Measurements from ENCODE around the gene WNT10A. TPM values are rescaled to one million over a fixed set of nuclear protein-coding genes. Genes with fewer than 3 reads are reported as not detected.

WNT10A gene
- 0.15 and 0.22 TPM in 2 replicates for polyA plus RNA-seq (2013)

- H3K4me3 ChIP-seq (ENCODE audit: low read depth, low read length) = peak within 1 kb of the TSS; percentile 41
- H2AK5ac ChIP-seq (ENCODE audit: low read length) = no peak within 1 kb of the TSS
- H3K4me1 ChIP-seq (ENCODE audit: control insufficient read depth in 1 of 2, insufficient read depth in 2 of 2, low read length in 2 of 2) = peaks cover 27 to 29% of the 10 kb centered on the region in 2 experiments
- H3K4ac ChIP-seq (ENCODE audit: low read depth, low read length) = no peak within 1 kb of the TSS
- H3K18ac ChIP-seq (ENCODE audit: low read length) = no peak within 1 kb of the TSS
- no peak within 1 kb of the TSS for H2BK12ac ChIP-seq (ENCODE audit: low read length)
- no peaks in the 10 kb centered on the region for H3K79me1 ChIP-seq (ENCODE audit: low read length)
- no peak for DNase-seq
- no peak within 1 kb of the TSS for H2BK5ac ChIP-seq (ENCODE audit: low read depth, low read length, poor library complexity)
- H3K4me2 ChIP-seq (ENCODE audit: low read length) = peak within 1 kb of the TSS; percentile 52
- H3K27ac ChIP-seq (ENCODE audit: low read depth, low read length) = no peak within 1 kb of the TSS
- no peak within 1 kb of the TSS for H4K12ac ChIP-seq (ENCODE audit: low read depth, low read length)
- H3K23ac ChIP-seq (ENCODE audit: low read length) = no peak within 1 kb of the TSS
- peaks cover 56% of the 10 kb centered on the region for H3K27me3 ChIP-seq (ENCODE audit: insufficient read depth, low read length)
- no peaks in the 10 kb centered on the region for H3K79me2 ChIP-seq (ENCODE audit: control insufficient read depth, insufficient read depth, low read length, poor library complexity)
- H3K14ac ChIP-seq (ENCODE audit: low read length) = no peak within 1 kb of the TSS
- no peaks in the 10 kb centered on the region for H3K36me3 ChIP-seq (ENCODE audit: control insufficient read depth in 1 of 2, insufficient read depth in 2 of 2, low read length in 2 of 2)
- H2BK120ac ChIP-seq (ENCODE audit: insufficient read depth, low read length, poor library complexity) = no peak within 1 kb of the TSS
- no peak within 1 kb of the TSS for H4K8ac ChIP-seq (ENCODE audit: low read depth, low read length)
- H3K9me3 ChIP-seq (ENCODE audit: insufficient read depth, low read depth, low read length) = peaks cover 10% of the 10 kb centered on the region
- no peak within 1 kb of the TSS for H3K9ac ChIP-seq (ENCODE audit: low read length)
- no CpG with 5 or more reads among the region's 58 CpGs for WGBS (ENCODE audit: extremely low coverage, insufficient coverage, insufficient read length)
- no peak within 1 kb of the TSS for H4K91ac ChIP-seq (ENCODE audit: low read depth, low read length)
- no peak within 1 kb of the TSS for H2AFZ ChIP-seq (ENCODE audit: insufficient read depth, low read length, poor library complexity)
Measured at GRCh38 chr2:218880102-218880858, at the start of gene WNT10A. TSS of gene WNT10A (plus strand) at chr2:218880852. CDS start at chr2:218880996, 144 bp downstream.

- no peak within 1 kb of the TSS for H3K9ac ChIP-seq (ENCODE audit: low read length)
- no peaks in the 10 kb centered on the region for H3K4me1 ChIP-seq (ENCODE audit: control insufficient read depth in 1 of 2, insufficient read depth in 2 of 2, low read length in 2 of 2)
- no peak within 1 kb of the TSS for H3K14ac ChIP-seq (ENCODE audit: low read length)
- no peaks in the 10 kb centered on the region for H3K79me2 ChIP-seq (ENCODE audit: control insufficient read depth, insufficient read depth, low read length, poor library complexity)
- no peaks in the 10 kb centered on the region for H3K79me1 ChIP-seq (ENCODE audit: low read length)
- H3K36me3 ChIP-seq (ENCODE audit: control insufficient read depth in 1 of 2, insufficient read depth in 2 of 2, low read length in 2 of 2) = no peaks in the 10 kb centered on the region
- H4K12ac ChIP-seq (ENCODE audit: low read depth, low read length) = no peak within 1 kb of the TSS
- H3K4me3 ChIP-seq (ENCODE audit: low read depth, low read length) = no peak within 1 kb of the TSS
- peak within 1 kb of the TSS; percentile 77 for H3K23ac ChIP-seq (ENCODE audit: low read length)
- H2AFZ ChIP-seq (ENCODE audit: insufficient read depth, low read length, poor library complexity) = no peak within 1 kb of the TSS
- WGBS (ENCODE audit: extremely low coverage, insufficient coverage, insufficient read length) = no CpG with 5 or more reads among the region's 18 CpGs
- H3K9me3 ChIP-seq (ENCODE audit: insufficient read depth, low read depth, low read length) = no peaks in the 10 kb centered on the region
- H3K4me2 ChIP-seq (ENCODE audit: low read length) = no peak within 1 kb of the TSS
- no peak within 1 kb of the TSS for H4K91ac ChIP-seq (ENCODE audit: low read depth, low read length)
- no peak within 1 kb of the TSS for H2AK5ac ChIP-seq (ENCODE audit: low read length)
- H3K27ac ChIP-seq (ENCODE audit: low read depth, low read length) = no peak within 1 kb of the TSS
- H3K18ac ChIP-seq (ENCODE audit: low read length) = no peak within 1 kb of the TSS
- no peak within 1 kb of the TSS for H2BK120ac ChIP-seq (ENCODE audit: insufficient read depth, low read length, poor library complexity)
- no peak within 1 kb of the TSS for H2BK12ac ChIP-seq (ENCODE audit: low read length)
- no peak within 1 kb of the TSS for H3K4ac ChIP-seq (ENCODE audit: low read depth, low read length)
- DNase-seq = no peak
- H4K8ac ChIP-seq (ENCODE audit: low read depth, low read length) = no peak within 1 kb of the TSS
- no peak within 1 kb of the TSS for H2BK5ac ChIP-seq (ENCODE audit: low read depth, low read length, poor library complexity)
- no peaks in the 10 kb centered on the region for H3K27me3 ChIP-seq (ENCODE audit: insufficient read depth, low read length)
Measured at GRCh38 chr2:218831378-218831990, 49.2 kb upstream of the WNT10A start, which contains the start of gene PRKAG3. TSS of gene PRKAG3 (minus strand) at chr2:218831803.

- H3K4me3 ChIP-seq (ENCODE audit: low read depth, low read length) = no peak overlapping the region
- H3K27me3 ChIP-seq (ENCODE audit: insufficient read depth, low read length) = no peaks in the 10 kb centered on the region
- H3K14ac ChIP-seq (ENCODE audit: low read length) = no peak overlapping the region
- H2BK12ac ChIP-seq (ENCODE audit: low read length) = no peak overlapping the region
- no peak overlapping the region for H2AFZ ChIP-seq (ENCODE audit: insufficient read depth, low read length, poor library complexity)
- no peak overlapping the region for H4K8ac ChIP-seq (ENCODE audit: low read depth, low read length)
- no peak overlapping the region for H2BK120ac ChIP-seq (ENCODE audit: insufficient read depth, low read length, poor library complexity)
- H3K4me1 ChIP-seq (ENCODE audit: control insufficient read depth in 1 of 2, insufficient read depth in 2 of 2, low read length in 2 of 2) = no peaks in the 10 kb centered on the region
- H3K9ac ChIP-seq (ENCODE audit: low read length) = no peak overlapping the region
- H4K91ac ChIP-seq (ENCODE audit: low read depth, low read length) = no peak overlapping the region
- no peak for DNase-seq
- H3K36me3 ChIP-seq (ENCODE audit: control insufficient read depth in 1 of 2, insufficient read depth in 2 of 2, low read length in 2 of 2) = no peaks in the 10 kb centered on the region
- no peak overlapping the region for H2BK5ac ChIP-seq (ENCODE audit: low read depth, low read length, poor library complexity)
- no CpG with 5 or more reads among the region's 3 CpGs for WGBS (ENCODE audit: extremely low coverage, insufficient coverage, insufficient read length)
- H4K12ac ChIP-seq (ENCODE audit: low read depth, low read length) = no peak overlapping the region
- H3K79me1 ChIP-seq (ENCODE audit: low read length) = no peaks in the 10 kb centered on the region
- H3K18ac ChIP-seq (ENCODE audit: low read length) = no peak overlapping the region
- no peaks in the 10 kb centered on the region for H3K9me3 ChIP-seq (ENCODE audit: insufficient read depth, low read depth, low read length)
- no peak overlapping the region for H3K4me2 ChIP-seq (ENCODE audit: low read length)
- H2AK5ac ChIP-seq (ENCODE audit: low read length) = no peak overlapping the region
- no peak overlapping the region for H3K23ac ChIP-seq (ENCODE audit: low read length)
- H3K79me2 ChIP-seq (ENCODE audit: control insufficient read depth, insufficient read depth, low read length, poor library complexity) = no peaks in the 10 kb centered on the region
- no peak overlapping the region for H3K4ac ChIP-seq (ENCODE audit: low read depth, low read length)
- H3K27ac ChIP-seq (ENCODE audit: low read depth, low read length) = no peak overlapping the region
Measured at GRCh38 chr2:218832081-218832480, 48.6 kb upstream of the WNT10A start.

- Histone ChIP-seq H3K79me2 (ENCODE audit: control insufficient read depth, insufficient read depth, low read length, poor library complexity) (no peaks in the 10 kb centered on the region), H3K9me3 (ENCODE audit: insufficient read depth, low read depth, low read length) (no peaks in the 10 kb centered on the region), H3K14ac (ENCODE audit: low read length) (no peak overlapping the region), H3K4me1 (ENCODE audit: control insufficient read depth in 1 of 2, insufficient read depth in 2 of 2, low read length in 2 of 2) (no peaks in the 10 kb centered on the region), H2BK5ac (ENCODE audit: low read depth, low read length, poor library complexity) (no peak overlapping the region), H3K36me3 (ENCODE audit: control insufficient read depth in 1 of 2, insufficient read depth in 2 of 2, low read length in 2 of 2) (no peaks in the 10 kb centered on the region), H2BK120ac (ENCODE audit: insufficient read depth, low read length, poor library complexity) (no peak overlapping the region), H4K12ac (ENCODE audit: low read depth, low read length) (no peak overlapping the region), H2AFZ (ENCODE audit: insufficient read depth, low read length, poor library complexity) (no peak overlapping the region), H4K8ac (ENCODE audit: low read depth, low read length) (no peak overlapping the region), H3K4ac (ENCODE audit: low read depth, low read length) (no peak overlapping the region), H3K4me3 (ENCODE audit: low read depth, low read length) (no peak overlapping the region), H4K91ac (ENCODE audit: low read depth, low read length) (no peak overlapping the region), H3K79me1 (ENCODE audit: low read length) (no peaks in the 10 kb centered on the region), H3K27me3 (ENCODE audit: insufficient read depth, low read length) (no peaks in the 10 kb centered on the region), H3K9ac (ENCODE audit: low read length) (no peak overlapping the region), H3K4me2 (ENCODE audit: low read length) (no peak overlapping the region), H2BK12ac (ENCODE audit: low read length) (no peak overlapping the region), H3K27ac (ENCODE audit: low read depth, low read length) (no peak overlapping the region), H3K23ac (ENCODE audit: low read length) (no peak overlapping the region), H3K18ac (ENCODE audit: low read length) (no peak overlapping the region), H2AK5ac (ENCODE audit: low read length) (no peak overlapping the region)
- DNase-seq = no peak
- WGBS (ENCODE audit: extremely low coverage, insufficient coverage, insufficient read length) = no CpG with 5 or more reads among the region's 3 CpGs
Measured at GRCh38 chr2:218832520-218832919, 48.1 kb upstream of the WNT10A start.

All from trophoblast cell (in vitro differentiated cells and primary cell).